NCI-H2196 treated with DMSO at 0.1 percent for 48 hours (cell line): Measurements from ENCODE around the gene GLCCI1.

Source experiments
- DNase-seq: peaks from one replicate; lab custom pipeline; 2025; ENCODE audit not compliant: unreplicated experiment; lab: John Stamatoyannopoulos, UW

The GLCCI1 gene

DNA sequence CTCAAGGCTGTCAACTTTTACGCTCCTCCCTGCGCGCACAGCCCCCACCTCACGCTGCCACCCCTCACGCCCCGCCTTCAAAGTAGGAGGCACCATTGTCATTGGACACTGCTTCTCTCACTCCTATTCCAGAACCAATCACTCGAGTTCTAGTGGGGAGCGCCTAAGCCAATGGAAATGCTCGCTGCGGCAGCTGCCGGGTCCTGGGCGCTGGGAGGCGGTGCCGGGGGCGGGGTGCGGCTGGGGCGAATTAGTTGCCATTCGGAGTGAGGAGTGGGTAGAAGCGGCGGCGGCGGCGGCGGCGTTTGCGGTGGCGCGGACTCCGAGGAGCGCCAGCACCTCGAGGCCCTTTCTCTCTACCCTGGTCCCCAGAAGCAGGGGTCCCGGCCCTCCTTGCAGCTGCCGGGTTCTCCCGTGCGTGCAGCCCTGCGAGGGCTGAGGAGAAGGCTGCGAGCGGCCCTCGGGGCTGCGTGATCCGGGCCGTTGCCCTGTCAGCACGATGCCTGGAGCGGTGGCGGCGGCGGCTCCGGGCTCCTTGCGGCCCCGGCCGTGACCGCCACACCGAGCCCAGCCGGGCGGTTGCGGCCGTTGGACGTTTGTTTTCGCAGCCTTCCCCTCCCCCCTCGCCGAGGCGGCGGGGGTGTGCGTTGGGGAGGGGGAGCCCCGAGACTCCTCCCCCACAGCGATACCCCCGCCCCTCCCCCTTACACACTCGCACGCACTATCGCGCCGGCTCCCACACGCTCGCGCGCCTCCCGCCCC, at the start of gene GLCCI1:
Gene GLCCI1, plus strand, starts transcription at position 253 of the 762 bp plus-strand sequence. CDS start 555 bp downstream, outside the sequence.
- DNase-seq = peak; percentile 98

DNA sequence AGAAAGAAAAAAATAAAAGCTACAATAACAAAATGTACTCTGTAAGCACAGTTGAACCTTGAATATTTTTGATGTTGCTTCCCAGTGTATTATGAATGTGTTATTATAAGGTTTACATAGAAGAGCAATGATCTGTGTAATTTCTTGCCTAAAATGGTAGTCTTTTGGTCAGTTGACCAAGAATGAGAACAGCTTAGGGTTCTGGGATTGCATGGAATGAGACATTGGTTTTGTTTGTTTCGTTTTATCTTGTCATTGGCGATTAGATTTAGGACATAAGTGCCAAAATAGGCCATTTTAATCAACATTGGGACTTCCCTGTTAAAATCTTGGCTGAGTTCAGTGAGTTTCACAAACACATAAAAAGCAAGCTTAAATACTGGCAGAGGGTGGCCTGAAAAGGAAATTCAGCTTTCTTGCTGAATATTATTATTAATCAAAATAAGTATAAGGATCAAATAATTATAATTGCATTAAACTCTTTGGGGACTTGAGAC, 49.1 kb upstream of the GLCCI1 start:
- no peak for DNase-seq

DNA sequence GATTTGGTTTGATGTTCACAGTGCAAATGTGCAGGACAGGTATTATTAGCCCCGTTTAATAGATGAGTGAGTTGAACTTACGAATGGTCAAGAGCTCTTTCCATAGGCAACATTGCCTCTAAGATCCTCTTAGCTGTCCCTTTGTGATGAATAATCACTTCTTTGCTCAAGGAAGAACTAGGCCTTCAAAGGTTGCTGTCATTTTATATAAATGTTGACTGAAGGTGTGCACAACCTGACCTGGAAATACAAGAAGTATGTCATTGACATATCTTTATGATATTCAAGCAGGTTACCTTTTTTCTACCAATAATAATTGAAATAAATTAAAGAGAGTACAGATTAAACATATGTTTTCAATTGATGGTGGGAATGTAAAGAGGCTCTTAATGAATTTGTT, 48.5 kb upstream of the GLCCI1 start:
- no peak for DNase-seq

DNA sequence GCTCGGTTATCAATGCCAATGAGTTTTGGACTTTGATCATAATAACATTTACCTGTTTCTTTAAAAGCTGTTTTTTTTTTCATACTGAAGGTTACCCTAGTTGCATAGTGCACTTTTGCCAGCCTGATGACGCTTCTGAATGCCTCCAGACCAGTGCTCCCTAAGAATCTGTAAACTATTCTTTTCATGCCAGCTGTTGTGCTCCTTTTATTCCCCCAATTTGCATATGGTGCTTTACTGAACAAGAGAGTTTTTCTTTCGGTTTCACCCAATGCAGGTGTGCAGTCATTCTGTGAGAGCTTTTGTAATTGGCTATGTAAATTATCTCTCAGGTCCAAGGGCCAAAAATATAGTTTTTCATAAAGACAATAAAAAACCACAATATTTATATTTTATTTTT, 48.1 kb upstream of the GLCCI1 start:
- no peak for DNase-seq

DNA sequence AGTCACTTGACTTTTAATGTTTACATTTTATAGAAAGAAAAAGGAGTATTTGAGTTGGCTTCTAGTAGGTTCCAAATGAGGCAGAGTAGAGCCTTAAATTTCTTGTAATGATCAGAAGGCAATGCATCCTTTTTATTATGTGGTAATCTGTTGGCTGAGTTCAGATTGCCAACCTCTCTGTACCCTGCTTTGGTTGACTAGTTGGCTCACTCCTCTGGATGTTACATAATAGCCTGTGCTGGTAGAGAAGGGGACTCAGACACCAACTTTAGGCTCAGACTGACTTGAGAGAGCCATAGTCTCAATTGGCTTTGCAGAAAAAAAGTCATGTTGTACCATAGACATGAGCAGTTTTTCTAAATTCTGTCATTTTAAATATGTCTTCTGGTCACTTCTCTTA, 46.8 kb upstream of the GLCCI1 start:
- DNase-seq = no peak

DNA sequence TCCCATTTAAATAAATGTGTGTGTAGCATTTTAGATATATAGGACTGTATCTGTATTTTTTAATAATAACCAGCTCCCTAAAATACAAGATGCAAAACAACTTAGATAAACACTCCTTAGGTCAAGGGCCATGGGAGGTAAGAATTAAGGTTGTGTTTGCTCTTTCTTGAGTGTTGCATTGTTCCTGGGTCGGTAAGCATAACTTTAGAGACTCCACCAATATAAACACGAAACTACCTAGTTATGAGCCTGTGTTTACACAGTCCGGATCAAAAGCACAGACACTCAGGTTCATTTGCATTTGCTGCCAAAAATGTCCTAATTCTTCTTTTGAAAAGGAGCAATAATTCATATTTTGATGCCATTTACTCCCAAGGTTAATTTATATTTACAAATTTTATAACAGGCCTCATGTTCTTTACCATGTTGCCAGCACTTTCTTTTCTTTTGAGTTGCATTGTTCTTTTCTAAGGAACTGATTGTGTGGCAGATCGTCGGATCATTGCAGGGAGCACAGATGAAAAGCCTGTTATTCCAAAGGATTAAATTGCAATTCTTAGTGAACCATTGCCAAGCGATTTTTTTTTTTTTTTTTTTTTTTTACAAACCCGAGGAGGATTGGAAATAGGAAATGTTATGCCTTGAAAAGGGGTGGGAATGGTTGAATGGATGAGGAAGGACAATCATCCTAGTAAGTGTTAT, 45.8 kb upstream of the GLCCI1 start:
- DNase-seq = peak; percentile 14

DNA sequence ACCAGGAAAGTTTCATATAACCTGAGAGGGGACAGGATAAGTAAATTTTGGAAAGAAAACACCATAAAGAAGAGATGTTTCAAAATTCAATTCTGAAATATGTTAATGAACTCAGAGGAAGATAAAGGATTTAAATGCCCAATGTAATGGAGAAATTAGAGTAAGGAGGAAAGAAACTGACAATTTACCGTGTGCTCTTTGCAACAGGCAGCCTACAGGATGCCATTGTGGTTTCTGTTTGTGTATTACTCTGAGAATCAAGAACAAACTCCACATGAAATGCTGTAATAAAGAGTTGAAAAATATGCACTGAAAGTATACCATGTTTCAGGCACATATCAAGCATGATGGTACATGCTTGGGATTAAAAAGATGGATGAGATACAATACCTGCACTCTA, 44.8 kb upstream of the GLCCI1 start:
- DNase-seq = no peak

DNA sequence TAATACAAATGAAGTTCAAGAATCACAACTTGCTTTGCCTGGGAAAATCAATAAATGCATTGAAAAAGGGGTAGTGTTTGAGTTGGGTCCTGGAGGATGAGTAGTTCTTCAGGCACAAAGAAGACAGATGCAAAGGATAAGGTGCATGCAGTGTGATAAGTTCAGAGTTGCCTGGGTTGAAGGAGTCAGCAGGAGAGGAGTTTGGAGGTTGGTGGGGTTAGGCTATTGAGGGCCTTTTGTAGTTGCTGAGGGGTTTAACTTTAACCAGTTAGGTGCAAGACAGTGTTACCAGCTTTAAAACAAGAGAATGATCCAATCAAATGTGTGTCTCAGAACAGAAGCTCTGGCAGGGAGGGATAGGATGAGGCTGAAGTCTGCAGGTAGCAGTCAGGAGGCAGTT, 44.3 kb upstream of the GLCCI1 start:
- DNase-seq = no peak

DNA sequence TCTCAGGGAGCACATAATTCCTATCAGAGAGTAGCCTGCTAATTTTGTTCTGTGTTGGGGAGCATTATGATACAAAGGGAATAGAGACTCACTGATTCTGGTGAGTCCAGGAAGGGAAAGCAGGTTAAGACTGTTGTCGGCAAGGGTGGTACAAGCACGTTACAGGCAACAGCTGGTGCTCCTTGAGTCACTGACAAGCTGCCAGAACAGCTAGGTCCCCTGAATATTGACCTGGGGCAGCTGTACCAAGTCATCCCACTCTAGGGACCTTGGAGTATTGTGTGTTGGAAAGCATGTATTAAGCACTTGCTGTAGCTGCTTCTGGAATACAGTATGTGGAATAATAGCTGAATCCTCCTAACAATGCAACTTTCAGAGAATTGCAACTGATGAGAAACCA, 37.0 kb upstream of the GLCCI1 start:
- DNase-seq = no peak

DNA sequence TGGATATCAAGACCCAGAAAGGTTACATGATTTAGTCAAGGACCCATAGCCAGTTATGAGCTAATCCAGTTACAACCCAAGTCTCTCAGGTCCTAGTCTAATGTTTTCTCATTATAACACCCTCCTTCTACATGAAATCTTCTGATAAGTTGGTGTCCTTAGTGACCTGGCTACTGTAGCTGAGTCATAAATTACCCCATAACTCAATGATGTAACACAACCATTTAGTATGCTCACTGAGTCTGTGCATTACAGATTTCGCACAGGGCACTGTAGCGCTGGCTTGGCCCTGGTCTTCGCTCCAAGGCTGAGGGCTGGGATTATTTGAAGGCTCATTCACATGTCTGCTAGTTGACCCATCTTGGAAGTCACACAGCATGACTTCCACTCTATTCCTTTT, 36.0 kb upstream of the GLCCI1 start:
- DNase-seq = no peak

DNA sequence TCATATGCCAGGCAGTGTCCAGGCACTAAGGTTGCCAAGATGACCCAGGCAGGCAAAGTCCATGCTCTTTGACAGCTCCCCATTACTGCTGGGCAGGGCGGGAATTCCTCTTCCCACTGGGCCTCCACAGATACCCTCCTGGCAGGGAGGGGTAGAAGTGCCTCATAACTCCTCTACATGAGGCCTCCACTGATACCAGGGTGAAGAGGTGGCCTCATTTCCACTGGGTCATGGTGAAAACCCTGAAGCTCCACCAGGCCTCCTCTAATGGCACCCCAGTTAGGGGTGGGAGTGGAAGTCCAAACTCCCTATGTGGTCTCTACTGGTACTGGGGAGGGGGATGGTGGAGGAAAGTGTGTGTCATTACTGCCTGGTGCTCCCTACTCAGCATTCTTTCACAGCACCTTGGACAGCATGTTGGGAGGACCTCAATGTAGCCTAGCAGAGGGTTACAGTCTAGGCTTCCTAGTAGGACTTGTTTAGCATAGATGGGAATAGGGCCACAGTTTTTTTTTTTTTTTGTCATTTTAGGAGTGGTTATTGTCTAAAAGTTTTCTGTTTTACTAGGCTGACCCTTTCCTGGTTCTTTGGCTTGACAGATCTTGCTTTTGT, 34.6 kb upstream of the GLCCI1 start:
- DNase-seq = no peak

DNA sequence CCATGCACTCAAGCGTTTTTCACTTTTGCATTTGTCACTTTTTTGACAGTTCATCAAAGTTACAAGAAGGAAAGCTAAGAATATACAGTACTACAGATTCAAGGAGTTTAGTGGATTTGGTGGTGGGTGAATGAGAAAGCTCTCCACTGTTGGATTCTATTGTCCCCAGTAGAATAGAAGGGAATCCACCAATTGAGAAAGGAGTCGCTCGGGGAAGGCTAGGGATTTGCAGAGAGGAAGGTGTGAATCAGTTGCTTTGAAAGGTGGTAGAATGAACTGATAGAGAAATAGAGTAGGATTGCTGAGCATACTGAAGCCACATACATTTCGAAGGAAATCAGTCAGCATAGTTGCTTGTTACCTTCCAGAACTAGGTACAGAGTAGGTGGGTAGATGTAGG, 33.7 kb upstream of the GLCCI1 start:
- no peak for DNase-seq

DNA sequence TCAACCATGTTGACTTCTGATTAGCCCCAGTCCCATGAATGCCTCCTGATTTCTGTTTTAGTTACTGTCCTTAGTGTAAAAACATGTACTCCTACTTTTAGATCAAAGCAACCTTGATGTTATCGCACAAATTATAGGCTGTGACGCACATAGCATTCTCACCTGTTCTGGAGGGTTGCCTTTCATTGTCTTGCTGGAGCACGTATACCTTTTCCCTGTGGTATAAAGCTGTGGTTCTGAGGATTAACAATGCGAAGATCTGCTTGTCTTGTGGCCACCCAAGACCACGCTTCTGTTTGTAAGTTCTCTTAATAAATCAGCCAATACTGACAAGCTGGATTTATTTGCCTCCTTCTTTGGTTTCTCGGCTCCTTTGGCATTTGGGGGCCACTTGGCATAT, 30.1 kb upstream of the GLCCI1 start:
- no peak for DNase-seq

DNA sequence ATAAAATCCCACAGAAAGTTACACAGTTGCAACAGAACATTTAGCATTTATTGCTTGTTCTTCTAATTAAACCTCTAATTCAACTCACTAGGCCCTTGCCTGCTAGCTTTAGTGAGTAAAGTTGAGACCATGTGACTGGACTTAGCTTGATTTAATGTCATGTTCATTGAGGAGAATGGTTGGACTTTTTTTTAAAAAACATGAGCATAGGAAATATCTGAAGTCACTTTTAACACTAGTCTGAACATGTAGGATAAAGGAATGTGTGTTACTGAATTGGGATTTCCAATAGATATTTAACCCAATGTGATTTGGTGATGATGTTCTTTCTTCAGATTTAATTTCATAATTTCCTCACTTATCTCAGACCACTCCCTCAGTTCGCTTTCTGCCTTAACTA, 24.6 kb upstream of the GLCCI1 start:
- no peak for DNase-seq

DNA sequence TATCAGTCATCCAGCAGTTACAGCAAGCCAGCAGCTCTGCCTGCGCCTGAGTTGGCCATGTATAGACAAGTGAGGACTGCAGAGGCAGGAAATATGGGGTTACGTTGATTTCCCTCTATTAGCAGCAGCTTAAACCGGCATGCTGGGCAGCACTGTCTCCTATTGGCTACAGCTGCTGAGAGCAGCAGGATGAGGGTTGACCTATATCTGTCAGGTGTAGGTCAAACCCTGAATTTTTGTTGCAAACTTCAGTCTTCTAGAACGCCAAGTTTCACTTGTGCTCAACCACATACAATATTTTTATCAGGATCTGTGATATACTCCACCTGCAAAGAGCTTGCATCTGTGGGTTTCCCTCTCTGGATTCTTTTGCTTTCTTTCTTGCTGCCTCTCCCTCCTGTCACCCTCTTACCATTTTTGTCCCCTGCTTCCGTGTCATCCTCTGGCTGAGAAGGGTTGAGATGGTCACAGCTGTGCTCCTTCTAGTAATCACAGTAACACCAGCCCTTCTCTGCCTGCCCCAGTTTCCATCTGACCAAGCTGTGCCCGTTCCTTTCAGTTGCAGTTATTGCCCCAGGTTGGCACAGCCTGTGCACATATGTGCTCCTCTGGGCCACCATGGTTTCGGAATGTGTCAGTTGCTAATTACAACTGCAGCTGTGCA, 23.8 kb upstream of the GLCCI1 start:
- no peak for DNase-seq

DNA sequence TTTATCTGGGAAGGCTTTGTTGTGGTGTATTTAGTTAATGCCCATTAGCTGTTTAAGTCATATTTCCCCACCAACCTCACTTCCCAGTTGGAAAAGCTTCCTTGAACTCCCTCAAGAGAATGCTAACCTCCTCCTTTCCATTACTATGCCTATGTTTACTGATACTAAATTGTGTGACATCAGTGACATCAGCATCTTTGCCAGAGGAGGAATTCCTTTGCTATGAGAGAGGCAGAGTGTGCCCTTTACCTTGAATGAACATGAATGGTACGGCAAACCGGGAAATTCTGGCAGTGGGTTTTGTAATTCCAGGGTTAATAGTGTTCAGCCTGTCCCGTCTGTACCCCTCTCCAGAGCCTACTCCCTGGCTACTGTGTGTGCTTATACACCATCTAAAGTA, 22.1 kb upstream of the GLCCI1 start:
- no peak for DNase-seq

DNA sequence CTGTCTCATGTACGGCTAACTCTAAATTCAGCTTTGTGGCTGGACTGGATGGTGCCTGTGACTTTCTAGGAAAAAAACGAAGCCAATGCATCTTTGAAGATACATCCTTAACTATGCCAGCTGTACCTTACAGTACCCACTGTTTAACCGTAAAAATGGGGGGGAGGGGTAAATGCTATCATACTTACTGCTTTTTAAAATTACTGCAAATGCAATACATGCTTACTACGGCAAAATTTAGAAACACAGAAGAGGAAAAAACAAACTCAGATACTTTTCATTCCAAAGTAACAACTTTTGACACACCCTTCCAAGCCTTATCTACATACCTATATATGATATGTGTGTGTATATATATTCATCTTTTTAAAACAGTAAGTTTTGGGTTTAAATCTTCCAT, 20.4 kb upstream of the GLCCI1 start:
- DNase-seq = no peak

DNA sequence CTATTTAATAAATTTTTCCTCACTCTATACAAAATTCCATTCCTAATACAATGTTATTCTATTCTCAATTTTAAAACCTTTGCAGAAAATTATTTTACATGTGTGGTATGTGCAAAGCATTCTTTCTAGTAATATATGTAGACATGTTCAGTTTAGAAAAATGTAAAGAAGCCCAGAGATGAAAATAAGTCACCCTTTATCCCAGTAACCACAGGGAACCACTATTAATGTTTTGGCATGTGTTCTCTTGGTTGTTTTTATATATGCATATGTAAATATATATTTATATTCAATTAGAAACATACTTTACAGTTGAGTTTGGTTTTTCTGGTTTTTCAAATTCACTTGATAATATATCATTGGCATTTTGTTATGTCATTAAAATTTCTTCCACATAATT, 14.8 kb upstream of the GLCCI1 start:
- DNase-seq = no peak

DNA sequence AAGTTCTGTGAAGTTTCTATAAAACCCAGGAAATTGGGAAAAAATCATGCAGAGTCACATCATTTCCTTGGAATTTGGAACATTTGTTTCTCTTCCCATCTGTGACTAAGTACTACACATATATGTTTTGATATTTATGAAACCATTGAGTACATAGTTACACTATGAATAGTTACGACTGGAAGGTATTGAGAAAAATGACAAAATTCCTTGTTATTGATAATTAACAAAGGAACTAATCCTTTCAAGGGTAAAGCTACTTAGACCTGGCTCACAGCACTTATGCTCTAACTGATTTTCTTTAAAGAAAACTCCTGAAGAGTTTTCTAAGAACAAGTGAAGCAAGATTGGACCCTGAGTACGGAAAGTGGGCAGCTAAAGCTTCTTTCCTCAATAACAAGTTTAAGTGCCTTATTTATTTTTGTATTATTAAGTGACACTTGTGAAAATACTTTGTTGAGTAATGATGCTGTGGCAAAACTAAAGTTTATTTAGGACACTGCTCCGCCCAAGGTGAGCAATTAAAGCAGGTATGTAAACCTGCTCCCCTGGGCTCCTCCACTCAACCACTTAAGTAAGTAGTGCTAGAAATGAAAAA, 12.0 kb upstream of the GLCCI1 start:
- no peak for DNase-seq

DNA sequence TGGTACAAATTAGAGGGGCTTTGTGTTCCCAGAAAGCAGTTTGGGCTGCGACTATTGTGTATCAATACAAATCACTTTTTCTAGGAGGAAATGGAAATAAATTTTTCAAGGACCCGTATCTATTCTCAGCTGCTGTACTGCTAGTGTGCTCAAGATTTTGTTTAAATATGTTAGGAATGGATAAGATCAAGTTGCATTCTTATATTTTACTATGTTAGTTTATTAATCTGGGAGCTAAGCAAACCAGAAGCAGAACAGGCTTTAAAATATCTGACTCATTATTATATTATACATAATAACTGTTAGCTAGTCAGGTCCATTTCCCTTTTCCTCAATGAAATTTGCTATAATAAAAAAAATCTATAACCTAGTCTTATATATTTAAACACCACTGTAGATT, 11.1 kb upstream of the GLCCI1 start:
- no peak for DNase-seq

DNA sequence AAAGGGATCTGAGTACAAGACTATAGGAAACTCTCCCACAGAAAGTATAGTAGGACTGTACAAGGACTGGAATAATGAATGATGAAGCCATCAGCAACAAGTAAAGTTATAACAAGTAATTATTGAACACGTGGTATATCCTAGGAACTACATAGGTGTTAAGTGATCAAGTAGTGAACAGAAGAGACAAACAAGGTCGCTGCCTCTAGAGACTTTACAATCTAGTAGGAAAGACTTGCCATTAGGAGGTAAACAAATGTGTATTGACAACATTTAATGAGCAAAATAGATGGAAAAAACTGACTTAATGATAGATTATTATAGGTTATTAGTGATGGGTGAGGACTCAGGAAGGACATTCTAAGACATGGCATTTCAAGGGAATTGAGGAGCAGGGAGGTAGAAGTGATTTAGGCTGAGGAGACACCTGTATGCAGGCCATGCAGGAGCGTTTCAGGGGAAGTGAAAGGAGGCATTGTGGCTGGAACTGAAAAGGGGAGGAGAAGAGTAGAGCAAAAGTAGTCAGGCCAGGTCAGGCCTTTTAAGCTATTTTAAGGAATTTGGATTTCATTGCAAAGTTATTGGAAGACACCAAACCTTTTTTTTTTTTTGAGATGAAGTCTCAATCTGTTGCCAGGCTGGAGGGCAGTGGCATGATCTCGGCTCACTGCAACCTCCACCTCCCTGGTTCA, 8.5 kb upstream of the GLCCI1 start:
- DNase-seq = no peak
